HG03196 (cell line): ENCODE measurements around the gene KTN1.

ENCODE experiments used
- ATAC-seq: cut with Tn5 transposase; IDR thresholded peaks from one replicate; pipeline ENCODE4 v1.9.1; 2021; ENCODE audit not compliant: unreplicated experiment

Gene KTN1

GRCh38 chr14:55609681-55610080, 29.7 kb downstream of the KTN1 start:
- no peak for ATAC-seq

- ATAC-seq = no peak
Measured at GRCh38 chr14:55610713-55611370, 30.8 kb downstream of the KTN1 start.

DNA sequence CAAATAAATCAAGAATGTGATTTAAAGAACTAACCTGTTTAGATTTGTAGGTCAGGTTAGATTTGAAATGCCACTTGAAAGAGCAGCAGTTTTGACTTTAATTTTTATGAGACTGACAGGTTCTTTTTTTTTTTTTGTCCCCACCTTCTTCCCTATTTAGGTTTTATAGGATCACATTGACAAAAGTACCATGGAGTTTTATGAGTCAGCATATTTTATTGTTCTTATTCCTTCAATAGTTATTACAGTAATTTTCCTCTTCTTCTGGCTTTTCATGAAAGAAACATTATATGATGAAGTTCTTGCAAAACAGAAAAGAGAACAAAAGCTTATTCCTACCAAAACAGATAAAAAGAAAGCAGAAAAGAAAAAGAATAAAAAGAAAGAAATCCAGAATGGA, 31.9 kb downstream of the KTN1 start:
- ATAC-seq = no peak

DNA sequence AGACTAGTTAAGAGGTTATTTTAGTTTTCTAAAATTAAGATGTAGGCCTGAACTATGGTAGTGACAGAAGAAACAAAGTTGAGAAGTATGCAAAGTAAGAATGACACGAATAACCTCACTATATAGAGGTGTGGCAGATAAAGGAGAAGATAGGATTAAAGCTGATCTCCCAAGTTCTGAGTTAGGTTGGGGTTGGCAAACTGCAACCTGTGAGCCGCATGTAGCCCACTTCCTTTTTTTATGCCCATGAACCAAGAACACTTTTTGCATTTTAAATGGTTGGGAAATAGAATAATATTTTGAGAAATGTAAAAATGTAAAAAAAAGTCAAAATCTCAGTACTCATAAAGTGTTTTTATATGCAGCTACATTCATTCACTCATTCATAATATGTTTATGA, 34.3 kb downstream of the KTN1 start:
- ATAC-seq = no peak

GRCh38 chr14:55620277-55620676, 40.3 kb downstream of the KTN1 start:
- no peak for ATAC-seq

GRCh38 chr14:55620981-55621380, 41.0 kb downstream of the KTN1 start:
- no peak for ATAC-seq

GRCh38 chr14:55621391-55621790, 41.4 kb downstream of the KTN1 start:
- no peak for ATAC-seq

GRCh38 chr14:55624913-55625312, 44.9 kb downstream of the KTN1 start:
- ATAC-seq = no peak

DNA sequence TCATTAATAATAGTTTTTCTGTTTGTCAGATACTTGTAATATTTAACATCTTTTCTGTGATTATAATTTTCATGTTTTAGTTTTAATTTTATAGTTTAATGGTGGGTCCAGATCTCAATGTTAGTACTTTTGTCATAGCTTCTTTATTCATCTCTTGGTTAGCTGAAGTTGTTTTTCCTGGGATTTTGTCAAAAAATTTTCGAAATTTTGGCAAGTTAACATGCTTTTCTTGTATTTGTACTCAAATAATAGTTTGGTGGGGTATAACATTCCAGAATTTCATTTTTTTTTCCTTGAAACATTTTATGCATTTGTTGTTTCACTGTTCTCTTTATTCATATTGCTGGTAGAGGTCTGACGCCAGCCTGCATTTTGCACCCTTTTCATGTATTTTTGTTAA, 45.5 kb downstream of the KTN1 start:
- ATAC-seq = no peak

DNA sequence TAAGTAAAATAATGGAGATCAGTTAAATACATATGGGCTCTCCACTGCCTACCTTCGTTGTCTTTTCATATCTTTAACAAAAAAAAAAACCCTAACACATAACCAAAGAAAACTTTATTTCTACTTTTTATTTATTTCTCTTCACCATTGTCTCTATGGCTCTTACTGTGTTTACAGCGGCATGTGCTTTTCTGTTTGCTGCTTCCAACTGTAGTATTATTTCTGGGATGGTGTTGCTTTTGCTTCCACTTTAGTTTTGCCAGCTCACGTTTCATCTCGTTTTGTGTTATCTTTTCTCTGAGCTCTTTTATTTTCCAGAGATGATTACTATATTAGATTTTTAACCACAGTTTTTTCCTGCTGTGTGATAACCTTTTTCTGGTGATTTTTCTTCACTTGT, 46.1 kb downstream of the KTN1 start:
- ATAC-seq = no peak

GRCh38 chr14:55628426-55628825, 48.4 kb downstream of the KTN1 start:
- ATAC-seq = no peak

DNA sequence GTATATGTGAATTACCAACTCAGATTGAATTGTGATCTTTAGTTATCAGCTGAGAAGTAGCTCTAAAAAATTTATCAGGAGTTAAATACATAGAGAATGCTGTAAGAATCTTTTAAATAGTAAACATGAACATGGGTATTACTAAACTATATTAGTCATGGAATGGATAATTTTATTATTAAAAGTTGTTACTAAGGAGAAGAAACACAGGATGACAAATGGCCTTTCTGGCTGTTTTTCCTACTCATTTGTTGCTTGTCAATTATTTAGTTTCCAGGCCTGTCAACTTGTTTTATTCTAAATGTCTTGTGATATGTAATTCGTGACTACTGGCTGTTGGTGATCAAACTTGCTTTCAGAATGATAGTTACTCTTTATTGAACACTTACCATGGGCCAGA, 58.7 kb downstream of the KTN1 start:
- ATAC-seq = no peak

GRCh38 chr14:55641290-55641689, 61.3 kb downstream of the KTN1 start:
- no peak for ATAC-seq

DNA sequence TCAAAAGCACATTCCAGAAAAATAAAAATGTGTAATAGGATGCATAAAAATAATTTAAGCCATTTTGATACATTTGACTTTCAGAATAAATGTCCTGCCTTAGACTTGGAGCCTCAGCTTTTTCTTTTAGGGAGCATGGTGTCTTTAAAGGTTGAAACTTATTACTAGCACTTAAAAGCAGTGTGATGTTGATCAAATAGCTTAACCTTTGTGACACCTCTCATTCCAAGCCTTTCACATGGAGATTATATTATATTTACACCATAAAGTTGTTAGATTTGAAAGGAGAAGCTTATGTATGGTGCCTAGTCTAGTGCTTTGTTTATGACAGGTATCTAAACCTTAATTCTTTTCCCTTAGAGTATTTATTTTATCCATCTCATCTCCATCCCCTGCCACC, 61.9 kb downstream of the KTN1 start:
- no peak for ATAC-seq

DNA sequence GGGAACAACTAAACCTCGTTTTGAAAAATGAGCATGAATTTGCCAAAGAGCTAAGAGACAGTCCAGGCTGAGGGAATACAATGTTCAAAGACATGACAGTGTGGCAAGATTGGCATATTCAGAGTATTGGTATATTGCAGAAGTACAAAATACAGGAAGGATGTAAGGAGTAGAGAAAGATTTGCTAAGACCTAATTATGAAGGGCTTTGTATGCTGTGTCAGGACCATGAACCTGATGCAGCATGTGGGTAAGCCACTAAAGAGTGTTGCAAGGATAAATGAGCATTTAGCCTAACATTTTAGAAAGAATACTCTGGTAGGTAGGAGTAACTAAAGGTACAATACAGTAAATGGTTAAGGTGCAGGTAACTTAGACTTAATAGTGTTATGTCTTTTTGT, 65.1 kb downstream of the KTN1 start:
- no peak for ATAC-seq

DNA sequence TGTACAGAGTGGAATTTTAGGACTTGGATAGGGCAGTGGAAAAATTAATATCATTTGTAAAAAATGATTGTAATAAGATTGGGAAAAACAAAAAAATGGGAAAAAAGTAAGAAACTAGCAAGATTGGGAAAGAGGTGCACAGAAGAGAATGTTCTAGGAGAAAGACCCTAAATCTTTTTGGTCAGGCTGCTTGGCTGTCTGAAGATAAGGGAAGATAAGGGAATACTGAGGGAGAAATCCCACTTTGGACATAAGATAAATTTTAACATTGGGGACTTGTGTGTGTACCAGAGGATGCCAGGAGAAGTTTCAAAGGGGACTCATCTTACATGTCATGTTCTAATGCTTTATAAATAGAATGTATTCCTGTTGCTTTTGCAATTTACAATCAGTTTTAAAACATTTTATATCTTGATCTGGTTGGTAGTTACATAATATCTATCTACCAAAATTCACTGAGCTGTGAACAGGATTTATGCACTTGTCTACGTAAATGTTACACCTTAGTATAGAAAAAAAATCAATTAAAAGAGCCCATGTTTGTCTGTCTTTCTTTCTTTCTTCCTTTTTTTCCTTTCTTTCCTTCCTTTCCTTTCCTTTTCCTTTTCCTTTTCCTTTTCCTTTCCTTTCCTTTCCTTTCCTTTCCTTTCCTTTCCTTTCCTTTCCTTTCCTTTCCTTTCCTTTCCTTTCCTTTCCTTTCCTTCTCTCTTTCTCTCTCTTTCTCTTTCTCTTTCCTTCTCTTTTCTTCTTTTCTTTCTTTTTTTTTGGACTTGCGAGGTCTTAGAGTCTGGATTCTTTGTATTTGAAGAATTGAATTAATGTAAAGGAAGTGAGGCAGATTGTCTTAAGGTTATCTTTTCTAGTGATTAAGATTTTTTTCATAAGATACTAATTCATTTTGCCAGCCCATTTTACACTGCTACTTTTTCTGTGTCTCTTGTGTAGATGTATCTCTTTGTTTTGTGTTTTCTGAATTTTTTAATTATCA, 66.1 kb downstream of the KTN1 start:
- ATAC-seq = no peak

DNA sequence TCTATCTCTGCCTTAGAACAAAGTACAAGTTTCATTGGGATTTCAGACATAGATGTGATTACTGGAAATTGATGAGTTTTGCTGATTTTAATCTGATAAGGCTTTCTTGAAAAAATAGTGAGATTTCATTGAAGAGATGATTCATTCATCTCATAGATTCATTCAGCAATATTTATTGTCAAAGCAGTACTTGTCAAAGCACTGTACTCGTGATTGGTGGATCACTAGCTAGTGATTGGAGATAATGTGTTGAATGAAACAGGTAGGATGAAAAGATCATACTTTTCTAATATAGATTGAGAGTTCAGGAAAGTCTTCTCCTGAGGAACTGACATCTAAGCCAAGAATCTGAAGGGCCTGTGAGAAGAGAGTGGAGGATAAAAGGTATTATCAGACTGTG, 71.0 kb downstream of the KTN1 start:
- ATAC-seq = no peak

DNA sequence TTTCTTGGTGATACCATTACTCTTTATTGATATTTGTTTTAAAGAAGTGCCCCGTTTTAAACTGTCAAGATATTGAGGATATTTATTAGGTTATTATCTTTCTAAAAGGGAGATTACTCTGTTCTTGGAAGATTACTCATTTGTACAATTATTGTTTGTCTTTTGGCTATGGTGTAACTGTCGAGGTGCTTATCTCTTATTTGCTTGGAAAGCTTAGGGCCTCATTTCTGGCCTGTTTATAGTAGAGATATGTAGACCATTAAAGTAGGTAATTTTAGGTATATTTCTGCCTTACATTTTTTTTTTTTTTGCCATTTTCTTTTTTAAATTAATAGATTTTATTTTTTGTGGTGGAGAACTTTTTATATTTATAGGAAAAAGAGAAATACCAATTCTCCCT, 74.2 kb downstream of the KTN1 start:
- no peak for ATAC-seq

DNA sequence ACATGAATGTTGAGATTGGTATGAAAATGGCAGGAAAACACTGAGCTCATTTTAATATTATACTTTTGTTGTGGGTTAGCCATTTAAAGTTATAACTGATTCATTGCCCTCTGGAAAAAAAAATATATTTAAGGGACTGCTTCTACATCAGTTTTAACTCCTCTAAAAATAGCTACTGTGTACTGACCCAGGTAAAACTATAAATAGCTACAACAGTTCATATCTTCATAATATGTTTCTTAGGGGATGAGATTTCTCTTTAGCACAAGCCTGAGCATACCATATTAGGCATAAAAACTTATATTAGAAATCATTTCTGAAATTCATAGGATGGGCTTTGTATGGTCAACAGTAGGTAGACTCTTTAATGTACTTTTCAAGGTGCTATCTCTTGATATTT, 81.0 kb downstream of the KTN1 start:
- no peak for ATAC-seq

GRCh38 chr14:55662752-55663151, 82.7 kb downstream of the KTN1 start:
- ATAC-seq = no peak

DNA sequence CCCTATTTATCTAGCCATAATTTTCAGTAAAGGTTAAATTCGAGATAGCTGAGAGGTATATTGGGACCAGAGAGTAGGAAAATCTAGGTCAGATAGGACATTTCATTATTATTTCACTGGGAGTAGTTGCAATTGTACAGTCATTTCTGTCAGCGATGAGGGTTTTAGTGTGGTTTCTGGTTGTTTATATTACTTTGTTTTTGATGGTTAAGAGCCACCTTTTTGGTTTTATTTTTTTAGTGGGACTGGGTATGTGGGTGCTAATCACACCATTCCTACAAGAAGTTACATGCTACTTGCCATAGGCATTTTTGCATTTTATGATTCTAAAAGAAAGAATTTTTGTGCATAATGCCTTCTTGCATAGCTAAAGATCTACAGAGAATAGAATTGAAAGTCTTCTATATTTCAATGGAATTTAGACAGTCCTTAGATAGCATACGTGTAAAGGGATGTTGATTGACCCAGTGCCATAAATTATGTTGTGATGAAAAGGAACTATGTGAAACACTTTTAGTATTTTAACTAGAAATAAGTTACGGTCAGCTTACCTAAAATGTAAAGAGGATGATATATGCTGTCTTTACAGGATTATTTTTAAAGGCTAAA, 85.2 kb downstream of the KTN1 start:
- no peak for ATAC-seq

DNA sequence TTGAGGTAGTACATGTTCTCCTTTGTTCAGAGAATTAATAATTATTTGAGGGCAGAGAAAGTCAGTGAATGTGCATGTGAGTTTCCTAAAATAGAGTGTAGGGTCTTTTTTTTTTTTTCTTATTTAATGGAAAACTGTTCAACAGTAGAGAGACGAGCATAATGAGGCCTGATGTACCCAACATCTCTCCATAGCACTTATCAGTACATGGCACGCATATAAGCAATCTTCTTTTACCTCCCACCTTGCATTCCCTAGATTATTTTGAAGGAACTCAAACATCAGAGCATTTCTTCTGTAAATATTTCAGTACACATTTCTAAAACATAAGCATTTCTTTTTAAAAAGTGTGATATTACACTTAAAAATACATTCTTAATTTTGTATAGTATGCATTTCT, 87.8 kb downstream of the KTN1 start:
- ATAC-seq = no peak
